GM18505 (cell line): ENCODE data around the gene TTC31.

Experiments used
- ATAC-seq: cut with Tn5 transposase; IDR thresholded peaks from one replicate; pipeline ENCODE4 v1.9.1; 2021; ENCODE audit not compliant: unreplicated experiment
- POLR2A ChIP-seq: IDR thresholded peaks from 4 replicates; pipeline ENCODE4 v1.6.1; 2011; ENCODE audit warnings: borderline replicate concordance; ENCODE audit not compliant: insufficient read depth, insufficient read length; ENCODE audit errors: extremely low read depth

TTC31 gene

GRCh38 chr2:74526649-74527230 is 43.9 kb downstream of the TTC31 start:
- no peak for TF ChIP-seq POLR2A
- no peak for ATAC-seq

GRCh38 chr2:74527741-74528140 is 44.9 kb downstream of the TTC31 start:
- ATAC-seq: no peak
- no peak for TF ChIP-seq POLR2A

DNA sequence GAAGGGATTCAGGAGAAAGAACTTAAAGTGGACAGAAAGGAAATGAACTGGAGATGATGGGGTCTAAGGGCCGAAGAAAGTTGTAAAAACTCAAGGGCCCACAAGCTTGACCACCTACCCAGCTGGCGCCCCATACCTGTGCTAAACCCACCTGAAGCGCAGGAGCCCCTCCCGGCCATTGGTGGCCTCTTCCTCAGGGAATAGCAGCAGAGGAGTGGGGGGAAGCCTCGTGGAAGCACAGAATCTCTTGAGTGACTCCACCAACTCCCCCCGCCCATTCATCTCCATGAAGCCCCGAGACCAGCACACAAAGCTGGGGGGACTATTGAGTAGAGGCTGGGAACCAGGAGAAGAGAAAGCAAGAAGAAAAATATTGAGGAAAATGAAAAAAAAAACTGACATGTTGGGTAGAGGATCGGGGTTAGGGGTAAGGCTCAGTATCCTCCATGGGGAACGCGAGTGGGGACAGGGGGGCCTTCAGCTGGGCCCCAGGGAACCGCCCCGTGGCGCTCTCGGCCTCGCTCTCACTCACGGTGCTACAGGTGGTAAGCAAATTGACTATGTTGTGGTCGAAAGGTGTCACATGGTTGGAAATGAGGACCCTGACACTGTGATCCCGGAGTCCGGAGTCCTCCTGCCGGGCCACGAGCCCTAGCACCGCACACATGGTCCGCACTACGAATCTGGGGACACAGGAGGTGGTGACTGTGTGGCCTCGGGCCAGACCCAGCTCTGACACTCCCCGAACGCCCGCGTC is 45.9 kb downstream of the TTC31 start:
- peak; percentile 14 for ATAC-seq
- no peak for TF ChIP-seq POLR2A

- peak; percentile 93 for TF ChIP-seq POLR2A
- peak; percentile 77 for ATAC-seq
Measured at GRCh38 chr2:74529357-74530238, 46.7 kb downstream of the TTC31 start, which contains the start of the genes AUP1 and HTRA2. Gene AUP1 (minus strand): TSS chr2:74529706. CDS start chr2:74529629, 77 bp downstream. Gene HTRA2 (plus strand): TSS chr2:74529933. CDS start chr2:74530007, 74 bp downstream.

GRCh38 chr2:74530239-74531187 is 47.6 kb downstream of the TTC31 start:
- no peak for ATAC-seq
- peak; percentile 72 for TF ChIP-seq POLR2A

DNA sequence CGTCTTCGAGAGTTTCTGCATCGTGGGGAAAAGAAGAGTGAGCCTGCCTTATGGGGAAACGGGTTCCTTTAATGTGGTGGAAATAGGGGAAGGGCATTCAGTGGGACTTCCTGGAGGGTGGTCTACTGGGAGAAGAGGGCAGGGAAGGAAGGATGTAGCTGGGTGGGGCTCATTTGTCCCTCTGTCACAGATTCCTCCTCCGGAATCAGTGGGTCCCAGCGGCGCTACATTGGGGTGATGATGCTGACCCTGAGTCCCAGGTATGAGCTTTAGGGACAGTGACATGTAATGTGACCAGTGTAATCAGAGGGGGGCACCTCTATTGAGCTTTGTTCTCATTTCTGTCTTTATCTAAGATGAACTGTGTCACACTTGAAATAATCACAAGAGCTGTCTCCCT is 48.8 kb downstream of the TTC31 start:
- peak; percentile 34 for TF ChIP-seq POLR2A
- ATAC-seq: no peak

DNA sequence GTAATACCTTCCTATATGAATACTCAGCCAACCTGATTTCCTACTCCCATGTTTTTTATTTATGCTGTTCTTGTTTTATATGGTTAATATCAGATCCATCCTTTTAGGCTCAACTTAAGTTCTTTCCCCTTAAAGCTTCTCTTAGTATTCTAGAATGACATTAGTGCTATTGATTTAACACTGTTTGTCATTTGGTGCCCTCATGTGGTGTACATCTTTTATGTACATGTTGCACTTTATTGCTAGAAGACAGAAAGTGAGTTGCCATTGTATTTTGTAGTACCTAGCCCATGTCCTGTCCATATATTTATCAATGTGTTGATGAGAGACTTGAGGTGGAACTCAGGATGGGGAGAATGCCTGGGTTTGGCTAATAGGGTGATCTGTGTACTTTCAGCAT is 49.3 kb downstream of the TTC31 start:
- no peak for TF ChIP-seq POLR2A
- no peak for ATAC-seq

- no peak for TF ChIP-seq POLR2A
- no peak for ATAC-seq
Measured at GRCh38 chr2:74533464-74533863, 50.6 kb downstream of the TTC31 start.

DNA sequence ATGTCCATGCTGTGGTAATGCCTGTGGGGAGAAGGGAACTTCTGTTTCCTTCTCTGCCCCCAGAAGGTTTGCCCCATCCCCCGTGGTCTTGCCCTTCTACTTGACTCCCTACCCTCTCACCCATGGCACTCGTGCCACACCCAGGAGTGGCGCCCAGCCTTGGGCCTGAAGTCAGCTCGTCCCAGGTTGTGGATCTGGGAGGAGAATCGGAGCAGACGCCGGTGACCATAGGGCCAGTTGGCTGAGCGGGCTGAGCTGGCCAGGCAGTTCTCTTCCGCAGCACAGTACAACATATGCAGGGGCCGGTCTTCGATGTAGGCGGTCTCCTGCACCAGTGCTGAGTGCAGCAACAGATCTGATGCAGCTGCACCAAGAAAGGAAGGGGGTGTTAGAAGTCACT is 51.5 kb downstream of the TTC31 start:
- no peak for TF ChIP-seq POLR2A
- no peak for ATAC-seq

GRCh38 chr2:74535440-74535965 is 52.6 kb downstream of the TTC31 start:
- ATAC-seq: no peak
- no peak for TF ChIP-seq POLR2A

DNA sequence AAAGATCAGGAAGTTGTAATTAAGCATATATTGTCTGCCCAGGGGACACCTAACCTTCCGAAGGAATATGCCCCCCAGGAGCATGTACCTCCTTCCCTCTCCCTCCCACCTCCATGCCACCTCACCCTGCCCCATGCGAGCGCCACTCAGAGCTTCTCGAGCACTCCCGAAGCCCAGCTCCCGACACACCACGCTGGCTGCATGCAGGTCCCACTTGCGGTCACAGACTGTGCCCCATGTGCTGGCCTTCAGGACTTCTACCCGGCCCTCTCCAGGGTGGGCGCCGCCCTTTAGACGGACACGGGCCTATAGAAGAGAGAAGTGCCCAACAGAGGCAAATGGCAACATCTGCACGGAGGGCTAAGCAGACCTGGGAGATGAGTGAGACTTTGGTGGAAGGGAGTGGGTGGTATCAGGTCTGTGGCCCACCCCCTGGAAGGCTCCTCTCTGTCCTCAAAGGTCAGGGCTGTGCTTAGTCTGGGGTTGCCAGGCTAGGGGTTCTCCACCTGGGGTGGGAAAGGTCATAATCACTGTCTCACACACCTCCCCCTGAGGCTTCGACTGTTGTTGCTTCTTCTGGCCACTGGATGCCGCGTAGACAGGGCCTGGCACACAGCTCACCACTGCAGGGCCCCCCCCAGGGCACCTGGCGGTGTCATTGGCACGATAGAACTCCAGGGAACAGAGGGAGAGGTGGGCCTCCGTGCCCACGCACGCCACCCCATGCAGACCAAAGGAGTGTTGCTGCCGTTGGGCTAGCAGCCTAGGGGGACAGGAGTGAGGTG is 53.5 kb downstream of the TTC31 start:
- no peak for TF ChIP-seq POLR2A
- no peak for ATAC-seq
